Measurements from ENCODE around the gene SPATC1L. TPM values are rescaled to one million over a fixed set of nuclear protein-coding genes. Genes with fewer than 3 reads are reported as not detected.

SPATC1L gene
- total RNA-seq, 1 experiment from 2014 or later: 11.3 TPM

DNA sequence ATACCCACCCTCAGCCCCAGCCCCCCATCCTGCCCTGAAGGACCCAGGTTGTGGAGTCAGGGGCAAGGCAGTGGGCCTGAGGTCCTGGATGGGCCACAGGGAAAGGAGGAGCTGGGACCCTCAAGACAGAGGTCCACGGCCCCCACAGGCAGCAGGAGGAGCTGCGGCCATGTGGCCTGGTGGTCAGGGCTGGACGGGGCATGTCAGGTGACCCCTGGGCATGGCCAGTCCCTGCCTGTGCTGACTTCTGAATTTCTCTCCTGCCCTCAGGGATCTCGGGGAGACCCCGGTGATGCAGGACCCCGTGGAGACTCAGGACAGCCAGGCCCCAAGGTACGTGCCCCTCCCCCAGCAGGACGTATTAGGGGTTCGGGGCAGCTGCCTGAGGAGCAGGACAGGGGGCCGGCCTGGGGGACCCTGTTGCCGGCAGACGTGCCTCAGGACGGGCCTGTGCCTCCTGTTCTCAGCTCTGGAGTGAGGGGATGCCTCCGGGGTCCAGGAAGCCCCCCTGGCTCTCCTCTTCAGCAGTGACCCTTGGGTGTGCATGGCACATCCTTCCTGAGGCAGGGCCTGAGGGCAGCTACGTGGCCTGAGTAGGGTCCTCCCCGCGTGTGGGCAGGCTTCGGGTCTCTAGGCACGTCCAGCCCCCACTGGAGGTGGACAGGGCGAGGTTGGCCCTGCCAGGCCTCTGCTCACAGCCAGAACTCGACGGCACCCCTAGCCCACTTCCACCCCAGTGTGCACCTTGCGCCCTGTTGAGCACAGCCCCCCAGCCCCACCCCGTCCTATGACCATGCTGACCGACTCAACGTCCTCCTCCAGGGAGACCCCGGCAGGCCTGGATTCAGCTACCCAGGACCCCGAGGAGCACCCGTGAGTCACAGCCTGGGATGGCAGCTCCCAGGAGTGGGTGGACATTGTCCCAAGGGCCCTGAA, 62.7 kb downstream of the SPATC1L start:
- ChIA-PET POLR2A (no interaction called here), CTCF (interaction anchor here (0.6 to 2.8 kb wide), 3 partner anchors 22 to 139 kb away, joined by 3 to 7 read pairs (median 5); no protein-coding TSS in a partner anchor)
- no peak for TF ChIP-seq CTCF (IDR thresholded peaks at IDR 0.05; ENCODE audit: unreplicated experiment)
- no peak for DNase-seq (ENCODE audit: unreplicated experiment)
- Mint-ChIP-seq H3K4me3 (ENCODE audit: unreplicated experiment) (no peak overlapping the region), H3K4me1 (ENCODE audit: insufficient read depth, unreplicated experiment) (peaks cover 11% of the 10 kb centered on the region), H3K36me3 (ENCODE audit: insufficient read depth, unreplicated experiment) (no peaks in the 10 kb centered on the region), H3K27ac (ENCODE audit: low read depth, unreplicated experiment) (no peak overlapping the region), H3K9me3 (ENCODE audit: unreplicated experiment) (no peaks in the 10 kb centered on the region), H3K27me3 (ENCODE audit: insufficient read depth, unreplicated experiment) (no peaks in the 10 kb centered on the region)
- no TSS peak for BruUV-seq (replicated peaks)
- intact Hi-C loops (cut with micrococcal nuclease): no loop called here

GRCh38 chr21:46120301-46121285, 63.7 kb downstream of the SPATC1L start:
- Mint-ChIP-seq H3K9me3 (ENCODE audit: unreplicated experiment) (no peaks in the 10 kb centered on the region), H3K36me3 (ENCODE audit: insufficient read depth, unreplicated experiment) (no peaks in the 10 kb centered on the region), H3K4me1 (ENCODE audit: insufficient read depth, unreplicated experiment) (peaks cover 11% of the 10 kb centered on the region), H3K4me3 (ENCODE audit: unreplicated experiment) (no peak overlapping the region), H3K27ac (ENCODE audit: low read depth, unreplicated experiment) (no peak overlapping the region), H3K27me3 (ENCODE audit: insufficient read depth, unreplicated experiment) (no peaks in the 10 kb centered on the region)
- intact Hi-C loops (cut with micrococcal nuclease): no loop called here
- DNase-seq (ENCODE audit: unreplicated experiment): no peak
- TF ChIP-seq CTCF (IDR thresholded peaks at IDR 0.05; ENCODE audit: unreplicated experiment): no peak
- ChIA-PET POLR2A (no interaction called here), CTCF (interaction anchor here (2.8 kb wide), 1 partner anchor 23 kb away, joined by 7 read pairs; no protein-coding TSS in a partner anchor)
- no TSS peak for BruUV-seq (replicated peaks)

GRCh38 chr21:46119637-46120271, 64.5 kb downstream of the SPATC1L start:
- Mint-ChIP-seq H3K4me3 (ENCODE audit: unreplicated experiment) (no peak overlapping the region), H3K27me3 (ENCODE audit: insufficient read depth, unreplicated experiment) (no peaks in the 10 kb centered on the region), H3K27ac (ENCODE audit: low read depth, unreplicated experiment) (no peak overlapping the region), H3K9me3 (ENCODE audit: unreplicated experiment) (no peaks in the 10 kb centered on the region), H3K4me1 (ENCODE audit: insufficient read depth, unreplicated experiment) (peaks cover 11% of the 10 kb centered on the region), H3K36me3 (ENCODE audit: insufficient read depth, unreplicated experiment) (no peaks in the 10 kb centered on the region)
- no peak for DNase-seq (ENCODE audit: unreplicated experiment)
- no peak for TF ChIP-seq CTCF (IDR thresholded peaks at IDR 0.05; ENCODE audit: unreplicated experiment)
- CTCF ChIA-PET: interaction anchor here (2.8 kb wide), 1 partner anchor 24 kb away, joined by 7 read pairs; no protein-coding TSS in a partner anchor
- no TSS peak for BruUV-seq (replicated peaks)
- intact Hi-C loops (cut with micrococcal nuclease): no loop called here
- POLR2A ChIA-PET: no interaction called here
